Caco-2 (cell line): ENCODE measurements around the gene IQSEC3. TPM values are rescaled to one million over a fixed set of nuclear protein-coding genes. Genes with fewer than 3 reads are reported as not detected.

Experiments used
- BruUV-seq: library from RNA; stranded (reverse); fragments of 400-500 nt; replicated peaks from 2 replicates; lab custom pipeline; 2021; lab: Mats Ljungman, UMichigan
- CTCF ChIA-PET: fragments of 300-600 bp; sonication (Branson Sonifier 250); formaldehyde crosslinking; loops from one replicate; lab custom pipeline; 2022; ENCODE audit warnings: antibody characterized with exemption; lab: Charles Lee
- POLR2A ChIA-PET: fragments of 300-600 bp; sonication (Branson Sonifier 250); formaldehyde crosslinking; loops from one replicate; lab custom pipeline; 2022; ENCODE audit warnings: antibody characterized with exemption; lab: Charles Lee
- DNase-seq, 2 experiments: peaks; one replicate each; pipeline versions ENCODE4 v3.0.0 to v3.0.0-alpha.2; 2020 to 2022
- H3K27me3 ChIP-seq: replicated peaks from 2 replicates; pipeline ENCODE4 v1.6.0; 2011; ENCODE audit warnings: low read length; ENCODE audit not compliant: control insufficient read depth, insufficient read depth
- H3K36me3 ChIP-seq: 2 replicates; pipeline ENCODE4 v1.5.1; 2011; ENCODE audit warnings: low read length; ENCODE audit not compliant: control insufficient read depth, insufficient read depth
- H3K4me1 ChIP-seq: fragments of 250-450 bp; sonication (Bioruptor Pico); 2 replicates; pipeline ENCODE4 v1.5.1; 2020; ENCODE audit warnings: mild to moderate bottlenecking
- H3K4me3 ChIP-seq: 2 replicates; pipeline ENCODE4 v1.5.1; 2011; ENCODE audit warnings: low read depth, mild to moderate bottlenecking, control low read depth, low read length
- H3K9me3 ChIP-seq: fragments of 250-450 bp; sonication (Bioruptor Pico); 2 replicates; pipeline ENCODE4 v1.5.1; 2020; ENCODE audit warnings: mild to moderate bottlenecking, moderate library complexity
- H3K27ac Mint-ChIP-seq: one replicate; pipeline ENCODE4 v1.8.0; 2022; ENCODE audit warnings: mixed read lengths; ENCODE audit not compliant: unreplicated experiment
- H3K27me3 Mint-ChIP-seq: one replicate; pipeline ENCODE4 v1.8.0; 2022; ENCODE audit warnings: mixed read lengths; ENCODE audit not compliant: insufficient read depth, unreplicated experiment
- H3K36me3 Mint-ChIP-seq: one replicate; pipeline ENCODE4 v1.8.0; 2022; ENCODE audit warnings: mild to moderate bottlenecking, mixed read lengths; ENCODE audit not compliant: insufficient read depth, unreplicated experiment
- H3K4me1 Mint-ChIP-seq: one replicate; pipeline ENCODE4 v1.8.0; 2022; ENCODE audit warnings: low read depth, mixed read lengths; ENCODE audit not compliant: unreplicated experiment
- H3K4me3 Mint-ChIP-seq: one replicate; pipeline ENCODE4 v1.8.0; 2022; ENCODE audit warnings: mild to moderate bottlenecking, moderate library complexity, mixed read lengths; ENCODE audit not compliant: unreplicated experiment
- H3K9me3 Mint-ChIP-seq: one replicate; pipeline ENCODE4 v1.8.0; 2022; ENCODE audit warnings: mixed read lengths; ENCODE audit not compliant: unreplicated experiment
- CTCF ChIP-seq, 2 experiments: fragments of 200-600 bp in 1 of 2; IDR thresholded peaks; 1 replicate in 1 of 2; 2 replicates in 1 of 2; pipeline versions ENCODE4 v1.5.1 to v1.8.0; 2011 to 2022; ENCODE audit warnings: antibody characterized with exemption in 1 of 2, control low read depth in 1 of 2, inconsistent platforms in 1 of 2, low read depth in 1 of 2, low read length in 1 of 2, mild to moderate bottlenecking in 1 of 2, moderate library complexity in 1 of 2; ENCODE audit not compliant: insufficient read depth in 1 of 2, severe bottlenecking in 1 of 2, unreplicated experiment in 1 of 2
- intact Hi-C: fragments of 100-400 bp; cut with micrococcal nuclease; formaldehyde crosslinking; loops from one replicate; pipeline ENCODE4 v1.10.0; 2022; ENCODE audit not compliant: unreplicated experiment
- total RNA-seq: library from RNA; stranded (reverse); gene quantifications from 2 replicates; pipeline ENCODE4 v1.2.3, GENCODE V29; 2022

The IQSEC3 gene
- total RNA-seq, 1 experiment from 2014 or later = 0.59 TPM

- DNase-seq = no peak
- H3K4me3 Mint-ChIP-seq = peak overlapping the region; percentile 64
- BruUV-seq = no TSS peak
- H3K9me3 Mint-ChIP-seq = no peaks in the 10 kb centered on the region
- TF ChIP-seq CTCF (IDR thresholded peaks at IDR 0.05; ENCODE audit: insufficient read depth in 1 of 2, low read depth in 1 of 2, low read length in 1 of 2, severe bottlenecking in 1 of 2, unreplicated experiment in 1 of 2) = no peak
- H3K27me3 Mint-ChIP-seq = peaks cover 17% of the 10 kb centered on the region
- ChIA-PET CTCF (interaction anchor here (0.8 kb wide), 1 partner anchor 147 kb away, joined by 3 read pairs; no protein-coding TSS in a partner anchor), POLR2A (no interaction called here)
- H3K4me1 ChIP-seq = peaks cover 10% of the 10 kb centered on the region; the same call in 1 of the 2 replicates
- no peaks in the 10 kb centered on the region for H3K27me3 ChIP-seq
- H3K36me3 ChIP-seq = no peaks in the 10 kb centered on the region
- intact Hi-C loops = loop anchor here (5.0 kb wide), 1 partner anchor 118 kb away; no protein-coding TSS in a partner anchor
- H3K4me3 ChIP-seq = peak overlapping the region; percentile 36
- H3K36me3 Mint-ChIP-seq = no peaks in the 10 kb centered on the region
- no peak overlapping the region for H3K27ac Mint-ChIP-seq
- no peaks in the 10 kb centered on the region for H3K9me3 ChIP-seq
- H3K4me1 Mint-ChIP-seq = peaks cover 4% of the 10 kb centered on the region
These were observed 137.7 kb downstream of the IQSEC3 start for GRCh38 chr12:204261-204678.

GRCh38 chr12:205026-205425, 138.5 kb downstream of the IQSEC3 start:
- TF ChIP-seq CTCF (IDR thresholded peaks at IDR 0.05; ENCODE audit: insufficient read depth in 1 of 2, low read depth in 1 of 2, low read length in 1 of 2, severe bottlenecking in 1 of 2, unreplicated experiment in 1 of 2) = no peak
- CTCF ChIA-PET = no interaction called here
- DNase-seq = no peak
- BruUV-seq = no TSS peak
- Histone ChIP-seq H3K4me1 (peaks cover 13% of the 10 kb centered on the region), H3K9me3 (no peaks in the 10 kb centered on the region), H3K36me3 (no peaks in the 10 kb centered on the region), H3K27me3 (no peaks in the 10 kb centered on the region), H3K4me3 (no peak overlapping the region)
- H3K27me3 Mint-ChIP-seq = peaks cover 17% of the 10 kb centered on the region
- no peaks in the 10 kb centered on the region for H3K36me3 Mint-ChIP-seq
- H3K4me3 Mint-ChIP-seq = peak overlapping the region; percentile 64
- peaks cover 10% of the 10 kb centered on the region for H3K4me1 Mint-ChIP-seq
- H3K9me3 Mint-ChIP-seq = no peaks in the 10 kb centered on the region
- no peak overlapping the region for H3K27ac Mint-ChIP-seq
- POLR2A ChIA-PET = no interaction called here
- intact Hi-C loops = no loop called here

GRCh38 chr12:206746-207440, 140.3 kb downstream of the IQSEC3 start:
- Mint-ChIP-seq H3K4me3 (no peak overlapping the region), H3K27me3 (peaks cover 12% of the 10 kb centered on the region), H3K9me3 (no peaks in the 10 kb centered on the region), H3K27ac (no peak overlapping the region), H3K36me3 (no peaks in the 10 kb centered on the region), H3K4me1 (peaks cover 26% of the 10 kb centered on the region)
- no peaks in the 10 kb centered on the region for H3K9me3 ChIP-seq
- no TSS peak for BruUV-seq
- TF ChIP-seq CTCF (IDR thresholded peaks at IDR 0.05; ENCODE audit: insufficient read depth in 1 of 2, low read depth in 1 of 2, low read length in 1 of 2, severe bottlenecking in 1 of 2, unreplicated experiment in 1 of 2) = no peak
- H3K4me1 ChIP-seq = peaks cover 25% of the 10 kb centered on the region
- H3K36me3 ChIP-seq = no peaks in the 10 kb centered on the region
- no peak for DNase-seq
- ChIA-PET CTCF (no interaction called here), POLR2A (no interaction called here)
- H3K4me3 ChIP-seq = no peak overlapping the region
- intact Hi-C loops = no loop called here
- no peaks in the 10 kb centered on the region for H3K27me3 ChIP-seq
